CD14-positive monocyte (primary cell): ENCODE data around the gene HK3. TPM values are rescaled to one million over a fixed set of nuclear protein-coding genes. Genes with fewer than 3 reads are reported as not detected.

Experiments used
- DNase-seq, 3 donors: peaks; one replicate each; pipeline ENCODE4 v3.0.0-alpha.2; 2011 to 2022
- H2AFZ ChIP-seq: 2 replicates; pipeline ENCODE4 v1.6.0; 2012; ENCODE audit warnings: mild to moderate bottlenecking, low read depth, low read length, inconsistent platforms; ENCODE audit not compliant: insufficient read depth, poor library complexity, severe bottlenecking
- H3K27ac ChIP-seq, 2 donors: 1 replicate in 1 of 2; 2 replicates in 1 of 2; pipeline ENCODE4 v1.5.1; 2012 to 2013; ENCODE audit warnings: low read length in 2 of 2, control low read depth in 1 of 2, inconsistent platforms in 1 of 2, low read depth in 1 of 2, mild to moderate bottlenecking in 1 of 2
- H3K27me3 ChIP-seq, 2 donors: one replicate each; pipeline versions ENCODE4 v1.6.0 to v1.6.1; 2011 to 2013; ENCODE audit warnings: low read length in 2 of 2; ENCODE audit not compliant: control insufficient read depth in 2 of 2, insufficient read depth in 2 of 2
- H3K36me3 ChIP-seq, 2 donors: replicated peaks in 1 of 2; 1 replicate in 1 of 2; 2 replicates in 1 of 2; pipeline versions ENCODE4 v1.5.1 to v1.6.1; 2012 to 2013; ENCODE audit warnings: low read length in 2 of 2, control low read depth in 1 of 2, inconsistent platforms in 1 of 2, mild to moderate bottlenecking in 1 of 2; ENCODE audit not compliant: insufficient read depth in 2 of 2, control insufficient read depth in 1 of 2
- H3K4me1 ChIP-seq, 2 donors: 1 replicate in 1 of 2; 2 replicates in 1 of 2; pipeline versions ENCODE4 v1.5.1 to v1.6.1; 2012 to 2013; ENCODE audit warnings: low read length in 2 of 2, control low read depth in 1 of 2, inconsistent platforms in 1 of 2, mild to moderate bottlenecking in 1 of 2, moderate library complexity in 1 of 2; ENCODE audit not compliant: insufficient read depth in 2 of 2, control insufficient read depth in 1 of 2
- H3K4me2 ChIP-seq: replicated peaks from 2 replicates; pipeline ENCODE3; 2012; ENCODE audit warnings: low read length, moderate library complexity, mild to moderate bottlenecking; ENCODE audit not compliant: poor library complexity, severe bottlenecking; ENCODE audit errors: extremely low read depth
- H3K4me3 ChIP-seq, 3 experiments: fragments of 200-600 bp in 1 of 3; sonication (generic) in 1 of 3; replicated peaks in 1 of 3; 1 replicate in 2 of 3; 2 replicates in 1 of 3; pipeline ENCODE4 v1.5.1; 2011 to 2013; ENCODE audit warnings: low read length in 3 of 3, mild to moderate bottlenecking in 3 of 3, control low read depth in 2 of 3, low read depth in 2 of 3, inconsistent platforms in 1 of 3, moderate library complexity in 1 of 3
- H3K79me2 ChIP-seq: 2 replicates; pipeline ENCODE4 v1.6.0; 2012; ENCODE audit warnings: mild to moderate bottlenecking, control low read depth, inconsistent platforms, low read length, moderate library complexity; ENCODE audit not compliant: insufficient read depth
- H3K9ac ChIP-seq: 2 replicates; pipeline ENCODE4 v1.6.0; 2017; ENCODE audit warnings: low read length, mild to moderate bottlenecking; ENCODE audit not compliant: insufficient read depth, poor library complexity, severe bottlenecking
- H3K9me3 ChIP-seq, 2 donors: replicated peaks in 1 of 2; 1 replicate in 1 of 2; 2 replicates in 1 of 2; pipeline versions ENCODE4 v1.5.1 to v1.6.1; 2012 to 2013; ENCODE audit warnings: low read length in 2 of 2, control low read depth in 1 of 2; ENCODE audit not compliant: control insufficient read depth in 1 of 2, insufficient read depth in 1 of 2
- H4K20me1 ChIP-seq: 2 replicates; pipeline ENCODE4 v1.6.0; 2012; ENCODE audit warnings: mild to moderate bottlenecking, low read length, control low read depth, moderate library complexity; ENCODE audit not compliant: insufficient read depth
- H3K27ac Mint-ChIP-seq, 7 donors: one replicate each; pipeline ENCODE4 v1.8.0; 2020; ENCODE audit warnings: mild to moderate bottlenecking in 7 of 7, mixed read lengths in 7 of 7, moderate library complexity in 6 of 7, inconsistent platforms in 2 of 7
- H3K27me3 Mint-ChIP-seq, 3 donors: one replicate each; pipeline ENCODE4 v1.8.0; 2021 to 2022; ENCODE audit warnings: low read depth in 3 of 3, mild to moderate bottlenecking in 3 of 3, mixed read lengths in 3 of 3, moderate library complexity in 3 of 3, inconsistent platforms in 1 of 3
- H3K36me3 Mint-ChIP-seq, 2 donors: one replicate each; pipeline ENCODE4 v1.8.0; 2020; ENCODE audit warnings: mixed read lengths in 2 of 2, inconsistent platforms in 1 of 2, mild to moderate bottlenecking in 1 of 2
- H3K4me1 Mint-ChIP-seq: one replicate; pipeline ENCODE4 v1.8.0; 2020; ENCODE audit warnings: mild to moderate bottlenecking, mixed read lengths
- H3K4me3 Mint-ChIP-seq, 2 donors: one replicate each; pipeline ENCODE4 v1.8.0; 2020; ENCODE audit warnings: mild to moderate bottlenecking in 2 of 2, mixed read lengths in 2 of 2, moderate library complexity in 1 of 2
- H3K9me3 Mint-ChIP-seq, 7 donors: one replicate each; pipeline ENCODE4 v1.8.0; 2020 to 2022; ENCODE audit warnings: mixed read lengths in 7 of 7, mild to moderate bottlenecking in 6 of 7, moderate library complexity in 6 of 7, inconsistent platforms in 2 of 7
- WGBS: methylation state at CpG from one replicate; pipeline ENCODE4 v1.1.5; 2013; ENCODE audit warnings: missing lambda C conversion rate; ENCODE audit not compliant: insufficient coverage; 5-methylcytosine and 5-hydroxymethylcytosine counted together
- intact Hi-C, 2 donors: fragments of 100-400 bp; cut with micrococcal nuclease; formaldehyde crosslinking; loops; one replicate each; pipeline versions ENCODE4 v1.15.0 to v1.15.1; 2023
- polyA plus RNA-seq, 3 donors: library from polyadenylated mRNA; depleted of rRNA in 1 of 3; unstranded in 2 of 3; stranded (reverse) in 1 of 3; fragments of 300-500 nt in 2 of 3; fragments of >200 nt in 1 of 3; fragmentation: Illumina TruSeq in 2 of 3; gene quantifications; 1 replicate in 2 of 3; 2 replicates in 1 of 3; pipeline ENCODE4 v1.2.3, GENCODE V29; 2012 to 2021
- TF ChIP-seq, protein P1 (sequence below): fragments of 200-600 bp; IDR thresholded peaks from one replicate; pipeline ENCODE4 v1.8.0; 2022; ENCODE audit warnings: antibody characterized with exemption, mild to moderate bottlenecking

HK3 gene
- polyA plus RNA-seq, 3 donors: 174 to 988 (median 204) TPM

DNA sequence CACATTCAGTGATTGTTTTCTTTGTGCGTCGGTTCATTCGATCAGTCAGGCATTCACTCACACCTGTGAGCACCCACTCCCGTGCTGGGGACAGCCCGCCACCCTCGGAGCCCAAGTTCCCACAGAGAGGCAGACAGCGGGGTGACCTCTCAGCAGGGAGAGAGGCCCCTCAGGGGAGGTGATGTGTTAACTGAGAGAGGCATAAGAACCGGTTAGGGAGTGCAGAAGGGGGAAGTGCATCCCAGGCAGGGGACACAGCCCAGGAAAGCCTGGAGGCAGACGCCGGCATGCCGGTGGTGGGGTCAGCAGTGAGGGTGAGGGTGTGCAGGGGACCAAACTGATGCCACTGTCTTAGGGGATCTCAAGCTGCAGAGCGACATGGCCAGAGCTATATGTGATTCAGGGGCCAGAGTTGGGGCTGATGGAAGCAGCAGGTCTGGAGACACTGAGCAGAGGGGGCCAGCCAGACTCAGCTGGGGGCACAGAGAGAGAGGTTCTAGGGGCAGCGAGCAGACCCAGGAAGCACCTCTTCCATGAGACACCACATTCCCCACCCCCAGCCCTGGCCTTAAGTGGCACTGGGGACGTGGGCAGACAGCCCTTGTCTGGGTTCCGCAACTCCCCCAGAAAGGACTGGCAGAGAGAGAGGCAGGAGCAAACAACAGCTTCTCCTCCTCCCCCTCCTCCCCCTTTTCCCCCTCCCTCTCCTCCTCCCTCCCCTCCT lies 35.9 kb downstream of the HK3 start:
- 19% methylated on average over 12 of the region's 15 CpGs for WGBS
- Histone ChIP-seq H3K9me3 (no peaks in the 10 kb centered on the region), H3K4me1 (no peaks in the 10 kb centered on the region), H3K79me2 (no peaks in the 10 kb centered on the region), H3K27ac (no peak overlapping the region), H3K36me3 (no peaks in the 10 kb centered on the region), H3K4me3 (no peak overlapping the region), H4K20me1 (no peaks in the 10 kb centered on the region), H3K9ac (no peak overlapping the region), H3K27me3 (peaks cover 6 to 57% of the 10 kb centered on the region in 2 donors), H2AFZ (no peak overlapping the region), H3K4me2 (no peak overlapping the region)
- TF ChIP-seq, protein P1, sequence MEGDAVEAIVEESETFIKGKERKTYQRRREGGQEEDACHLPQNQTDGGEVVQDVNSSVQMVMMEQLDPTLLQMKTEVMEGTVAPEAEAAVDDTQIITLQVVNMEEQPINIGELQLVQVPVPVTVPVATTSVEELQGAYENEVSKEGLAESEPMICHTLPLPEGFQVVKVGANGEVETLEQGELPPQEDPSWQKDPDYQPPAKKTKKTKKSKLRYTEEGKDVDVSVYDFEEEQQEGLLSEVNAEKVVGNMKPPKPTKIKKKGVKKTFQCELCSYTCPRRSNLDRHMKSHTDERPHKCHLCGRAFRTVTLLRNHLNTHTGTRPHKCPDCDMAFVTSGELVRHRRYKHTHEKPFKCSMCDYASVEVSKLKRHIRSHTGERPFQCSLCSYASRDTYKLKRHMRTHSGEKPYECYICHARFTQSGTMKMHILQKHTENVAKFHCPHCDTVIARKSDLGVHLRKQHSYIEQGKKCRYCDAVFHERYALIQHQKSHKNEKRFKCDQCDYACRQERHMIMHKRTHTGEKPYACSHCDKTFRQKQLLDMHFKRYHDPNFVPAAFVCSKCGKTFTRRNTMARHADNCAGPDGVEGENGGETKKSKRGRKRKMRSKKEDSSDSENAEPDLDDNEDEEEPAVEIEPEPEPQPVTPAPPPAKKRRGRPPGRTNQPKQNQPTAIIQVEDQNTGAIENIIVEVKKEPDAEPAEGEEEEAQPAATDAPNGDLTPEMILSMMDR: no peak
- H3K4me3 Mint-ChIP-seq: peak overlapping the region in 1 of 2 donors; percentile 68
- H3K36me3 Mint-ChIP-seq: no peaks in the 10 kb centered on the region
- H3K4me1 Mint-ChIP-seq: peaks cover 4% of the 10 kb centered on the region
- intact Hi-C loops: no loop called here
- peaks cover 0 to 16% (median 6%) of the 10 kb centered on the region in 7 donors for H3K9me3 Mint-ChIP-seq
- peaks cover 46 to 62% (median 54%) of the 10 kb centered on the region in 3 donors for H3K27me3 Mint-ChIP-seq
- no peak overlapping the region for H3K27ac Mint-ChIP-seq
- no peak for DNase-seq

GRCh38 chr5:176862330-176862995 lies 36.7 kb downstream of the HK3 start:
- Mint-ChIP-seq H3K27ac (no peak overlapping the region), H3K4me3 (peak overlapping the region in 1 of 2 donors; percentile 68), H3K36me3 (no peaks in the 10 kb centered on the region), H3K4me1 (peaks cover 4% of the 10 kb centered on the region), H3K9me3 (peaks cover 0 to 16% (median 7%) of the 10 kb centered on the region in 7 donors), H3K27me3 (peaks cover 44 to 58% (median 53%) of the 10 kb centered on the region in 3 donors)
- Histone ChIP-seq H3K27me3 (peaks cover 6 to 50% of the 10 kb centered on the region in 2 donors), H3K9ac (no peak overlapping the region), H3K36me3 (no peaks in the 10 kb centered on the region), H4K20me1 (no peaks in the 10 kb centered on the region), H3K9me3 (no peaks in the 10 kb centered on the region), H3K4me3 (no peak overlapping the region), H3K79me2 (no peaks in the 10 kb centered on the region), H3K27ac (no peak overlapping the region), H3K4me2 (no peak overlapping the region), H2AFZ (no peak overlapping the region), H3K4me1 (no peaks in the 10 kb centered on the region)
- TF ChIP-seq, protein P1: no peak
- no peak for DNase-seq
- WGBS: 68% methylated on average over 20 of the region's 28 CpGs
- intact Hi-C loops: no loop called here
